ENCODE data around the gene C10orf105. TPM values are rescaled to one million over a fixed set of nuclear protein-coding genes. Genes with fewer than 3 reads are reported as not detected.

The C10orf105 gene
- polyA plus RNA-seq, 1 donor (not counting 4 experiments of a cell fraction or from before 2014, with no cell fraction given): not detected

DNA sequence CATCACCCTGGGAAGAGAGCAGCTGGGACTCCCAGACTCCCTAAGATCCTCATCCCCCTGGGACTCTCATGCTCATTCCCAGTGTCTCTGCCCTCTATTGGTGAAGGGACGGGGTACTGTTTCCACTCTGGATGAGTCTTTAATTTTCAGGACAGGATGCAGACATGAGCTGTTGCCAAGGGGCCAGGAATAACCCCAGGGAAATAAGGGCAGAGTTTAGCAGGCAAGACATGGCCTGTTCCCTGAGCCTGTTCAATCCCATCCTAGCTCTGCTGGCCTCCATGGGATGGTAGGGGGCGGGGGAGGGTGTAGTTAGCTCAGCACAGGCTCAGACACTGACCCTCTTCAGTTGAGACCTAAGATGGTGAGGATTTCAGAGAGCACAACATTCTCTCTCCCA lies 14.0 kb downstream of the C10orf105 start:
- Histone ChIP-seq H3K9me1 (ENCODE audit: control insufficient read depth, extremely low read depth, insufficient read depth, low read length) (no peaks in the 10 kb centered on the region), H3K27ac (ENCODE audit: control insufficient read depth, insufficient read depth, low read length) (no peak overlapping the region), H3K4me2 (ENCODE audit: control insufficient read depth, extremely low read depth, insufficient read depth, low read depth, low read length) (no peak overlapping the region), H3K79me2 (ENCODE audit: control insufficient read depth, insufficient read depth, low read length) (no peaks in the 10 kb centered on the region), H2AFZ (ENCODE audit: control insufficient read depth, low read length) (no peak overlapping the region), H3K9ac (ENCODE audit: control insufficient read depth, extremely low read depth, insufficient read depth, low read length) (no peak overlapping the region), H3K9me3 (ENCODE audit: control insufficient read depth, low read depth, low read length) (no peaks in the 10 kb centered on the region), H3K36me3 (ENCODE audit: control insufficient read depth in 2 of 2, extremely low read depth in 1 of 2, insufficient read depth in 2 of 2, low read length in 2 of 2) (no peaks in the 10 kb centered on the region), H4K20me1 (ENCODE audit: control insufficient read depth, extremely low read depth, insufficient read depth, low read length) (no peaks in the 10 kb centered on the region), H3K27me3 (ENCODE audit: control insufficient read depth, extremely low read depth, insufficient read depth, low read length) (no peaks in the 10 kb centered on the region), H3K4me3 (ENCODE audit: control insufficient read depth in 2 of 3, extremely low read depth in 1 of 3, insufficient read depth in 2 of 3, low read depth in 1 of 3, low read length in 3 of 3) (no peak overlapping the region), H3K4me1 (ENCODE audit: control insufficient read depth, extremely low read depth, insufficient read depth, low read length) (peaks cover 11% of the 10 kb centered on the region)
- dilution Hi-C loops (cut with MboI; ENCODE audit: extremely low pct_ligation_motif_present, low sequenced_read_pairs): no loop called here
- FAIRE-seq (peak; percentile 67), DNase-seq (ENCODE audit: low read depth, low spot score) (no peak)
- TF ChIP-seq, protein P1, sequence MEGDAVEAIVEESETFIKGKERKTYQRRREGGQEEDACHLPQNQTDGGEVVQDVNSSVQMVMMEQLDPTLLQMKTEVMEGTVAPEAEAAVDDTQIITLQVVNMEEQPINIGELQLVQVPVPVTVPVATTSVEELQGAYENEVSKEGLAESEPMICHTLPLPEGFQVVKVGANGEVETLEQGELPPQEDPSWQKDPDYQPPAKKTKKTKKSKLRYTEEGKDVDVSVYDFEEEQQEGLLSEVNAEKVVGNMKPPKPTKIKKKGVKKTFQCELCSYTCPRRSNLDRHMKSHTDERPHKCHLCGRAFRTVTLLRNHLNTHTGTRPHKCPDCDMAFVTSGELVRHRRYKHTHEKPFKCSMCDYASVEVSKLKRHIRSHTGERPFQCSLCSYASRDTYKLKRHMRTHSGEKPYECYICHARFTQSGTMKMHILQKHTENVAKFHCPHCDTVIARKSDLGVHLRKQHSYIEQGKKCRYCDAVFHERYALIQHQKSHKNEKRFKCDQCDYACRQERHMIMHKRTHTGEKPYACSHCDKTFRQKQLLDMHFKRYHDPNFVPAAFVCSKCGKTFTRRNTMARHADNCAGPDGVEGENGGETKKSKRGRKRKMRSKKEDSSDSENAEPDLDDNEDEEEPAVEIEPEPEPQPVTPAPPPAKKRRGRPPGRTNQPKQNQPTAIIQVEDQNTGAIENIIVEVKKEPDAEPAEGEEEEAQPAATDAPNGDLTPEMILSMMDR (optimal IDR thresholded peaks at IDR 0.05 in 1 of 3, IDR thresholded peaks at IDR 0.05 in 1 of 3, conservative IDR thresholded peaks at IDR 0.05 in 1 of 3; ENCODE audit: extremely low read depth in 1 of 3, insufficient read depth in 2 of 3, low read length in 3 of 3): peak in 1 of 3 experiments; percentile 31
- TF ChIP-seq EZH2 (IDR thresholded peaks at IDR 0.05; ENCODE audit: low read length): no peak

DNA sequence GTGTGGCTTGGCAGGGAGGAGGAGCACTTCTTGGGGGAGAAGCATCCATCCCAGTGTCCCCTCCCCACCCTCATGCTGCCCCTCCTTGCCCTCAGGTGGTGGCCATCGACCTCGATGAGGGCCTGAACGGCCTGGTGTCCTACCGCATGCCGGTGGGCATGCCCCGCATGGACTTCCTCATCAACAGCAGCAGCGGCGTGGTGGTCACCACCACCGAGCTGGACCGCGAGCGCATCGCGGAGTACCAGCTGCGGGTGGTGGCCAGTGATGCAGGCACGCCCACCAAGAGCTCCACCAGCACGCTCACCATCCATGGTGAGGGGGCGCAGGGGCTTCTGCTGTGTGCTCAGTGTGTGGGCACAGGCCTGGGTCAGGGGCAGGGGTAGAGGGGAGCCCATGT lies 14.8 kb downstream of the C10orf105 start:
- FAIRE-seq: no peak
- dilution Hi-C loops (cut with MboI; ENCODE audit: extremely low pct_ligation_motif_present, low sequenced_read_pairs): no loop called here
- TF ChIP-seq, protein P1 (optimal IDR thresholded peaks at IDR 0.05 in 1 of 3, IDR thresholded peaks at IDR 0.05 in 1 of 3, conservative IDR thresholded peaks at IDR 0.05 in 1 of 3; ENCODE audit: extremely low read depth in 1 of 3, insufficient read depth in 2 of 3, low read length in 3 of 3): no peak
- no peak for TF ChIP-seq EZH2 (IDR thresholded peaks at IDR 0.05; ENCODE audit: low read length)

More for the DNA sequence above, 14.8 kb downstream of the C10orf105 start:
- H3K27ac ChIP-seq (ENCODE audit: control insufficient read depth, insufficient read depth, low read length): no peak overlapping the region
- no peak overlapping the region for H3K4me3 ChIP-seq (ENCODE audit: control insufficient read depth in 2 of 3, extremely low read depth in 1 of 3, insufficient read depth in 2 of 3, low read depth in 1 of 3, low read length in 3 of 3)
- no peaks in the 10 kb centered on the region for H3K36me3 ChIP-seq (ENCODE audit: control insufficient read depth in 2 of 2, extremely low read depth in 1 of 2, insufficient read depth in 2 of 2, low read length in 2 of 2)
- DNase-seq (ENCODE audit: low read depth, low spot score): no peak
- no peaks in the 10 kb centered on the region for H3K9me1 ChIP-seq (ENCODE audit: control insufficient read depth, extremely low read depth, insufficient read depth, low read length)
- H3K9me3 ChIP-seq (ENCODE audit: control insufficient read depth, low read depth, low read length): no peaks in the 10 kb centered on the region
- no peak overlapping the region for H2AFZ ChIP-seq (ENCODE audit: control insufficient read depth, low read length)
- peaks cover 11% of the 10 kb centered on the region for H3K4me1 ChIP-seq (ENCODE audit: control insufficient read depth, extremely low read depth, insufficient read depth, low read length)
- no peak overlapping the region for H3K9ac ChIP-seq (ENCODE audit: control insufficient read depth, extremely low read depth, insufficient read depth, low read length)
- no peaks in the 10 kb centered on the region for H4K20me1 ChIP-seq (ENCODE audit: control insufficient read depth, extremely low read depth, insufficient read depth, low read length)
- no peaks in the 10 kb centered on the region for H3K27me3 ChIP-seq (ENCODE audit: control insufficient read depth, extremely low read depth, insufficient read depth, low read length)
- no peak overlapping the region for H3K4me2 ChIP-seq (ENCODE audit: control insufficient read depth, extremely low read depth, insufficient read depth, low read depth, low read length)
- no peaks in the 10 kb centered on the region for H3K79me2 ChIP-seq (ENCODE audit: control insufficient read depth, insufficient read depth, low read length)

Measured in keratinocyte (primary cell).